DND-41 (cell line): ENCODE measurements around the gene RPL41.
"Not testable (repeated sequence)": the region's sequence is repeated elsewhere in the genome, so short reads cannot be mapped to it uniquely, and the experiment has no call there.

Experiments used
- EZH2 ChIP-seq: IDR thresholded peaks from 3 replicates; pipeline ENCODE4 v1.6.1; 2012; ENCODE audit warnings: borderline replicate concordance, low read depth, mild to moderate bottlenecking, moderate library complexity, low read length, inconsistent platforms; ENCODE audit not compliant: severe bottlenecking
- TF ChIP-seq, protein P1 (sequence below): IDR thresholded peaks from 2 replicates; pipeline ENCODE4 v1.5.1; 2012; ENCODE audit warnings: borderline replicate concordance, low read length, moderate library complexity, mild to moderate bottlenecking; ENCODE audit not compliant: poor library complexity, severe bottlenecking; ENCODE audit errors: extremely low read depth

GRCh38 chr12:56156464-56157200 is 40.2 kb downstream of the RPL41 start:
- TF ChIP-seq, protein P1, sequence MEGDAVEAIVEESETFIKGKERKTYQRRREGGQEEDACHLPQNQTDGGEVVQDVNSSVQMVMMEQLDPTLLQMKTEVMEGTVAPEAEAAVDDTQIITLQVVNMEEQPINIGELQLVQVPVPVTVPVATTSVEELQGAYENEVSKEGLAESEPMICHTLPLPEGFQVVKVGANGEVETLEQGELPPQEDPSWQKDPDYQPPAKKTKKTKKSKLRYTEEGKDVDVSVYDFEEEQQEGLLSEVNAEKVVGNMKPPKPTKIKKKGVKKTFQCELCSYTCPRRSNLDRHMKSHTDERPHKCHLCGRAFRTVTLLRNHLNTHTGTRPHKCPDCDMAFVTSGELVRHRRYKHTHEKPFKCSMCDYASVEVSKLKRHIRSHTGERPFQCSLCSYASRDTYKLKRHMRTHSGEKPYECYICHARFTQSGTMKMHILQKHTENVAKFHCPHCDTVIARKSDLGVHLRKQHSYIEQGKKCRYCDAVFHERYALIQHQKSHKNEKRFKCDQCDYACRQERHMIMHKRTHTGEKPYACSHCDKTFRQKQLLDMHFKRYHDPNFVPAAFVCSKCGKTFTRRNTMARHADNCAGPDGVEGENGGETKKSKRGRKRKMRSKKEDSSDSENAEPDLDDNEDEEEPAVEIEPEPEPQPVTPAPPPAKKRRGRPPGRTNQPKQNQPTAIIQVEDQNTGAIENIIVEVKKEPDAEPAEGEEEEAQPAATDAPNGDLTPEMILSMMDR: not testable (repeated sequence)
- not testable (repeated sequence) for TF ChIP-seq EZH2
